ENCODE measurements around the gene IL1B. TPM values are rescaled to one million over a fixed set of nuclear protein-coding genes. Genes with fewer than 3 reads are reported as not detected.

The IL1B gene
- total and polyA plus RNA-seq, 4 experiments from 2014 or later, result 0.81 to 1.3 TPM; not detected in 2

GRCh38 chr2:112794131-112794733 is 42.3 kb downstream of the IL1B start:
- H3K4me1 Mint-ChIP-seq, result peaks cover 0 to 4% (median 4%) of the 10 kb centered on the region in 4 donors
- Histone ChIP-seq H3K4me1 (ENCODE audit: insufficient read depth, low read length) (no peaks in the 10 kb centered on the region), H3K36me3 (ENCODE audit: insufficient read depth, low read length) (no peaks in the 10 kb centered on the region), H3K27me3 (ENCODE audit: insufficient read depth, low read length) (no peaks in the 10 kb centered on the region), H3K27ac (ENCODE audit: low read depth, low read length) (no peak overlapping the region), H3K9me3 (ENCODE audit: control insufficient read depth in 1 of 2, low read length in 2 of 2) (no peaks in the 10 kb centered on the region), H3K4me3 (ENCODE audit: low read length in 2 of 2) (no peak overlapping the region)
- no peak overlapping the region for H3K27ac Mint-ChIP-seq
- ChIA-PET POLR2A (ENCODE audit: partially characterized antibody) (no interaction called here), CTCF (ENCODE audit: partially characterized antibody) (no interaction called here)
- peaks cover 0 to 1% of the 10 kb centered on the region in 2 donors for H3K27me3 Mint-ChIP-seq
- no peaks in the 10 kb centered on the region for H3K36me3 Mint-ChIP-seq
- intact Hi-C loops (cut with micrococcal nuclease), result no loop called here
- DNase-seq, result peak in 1 of 5 donors; percentile 45
- H3K9me3 Mint-ChIP-seq, result peaks cover 0 to 4% (median 0%) of the 10 kb centered on the region in 8 donors
- no peak overlapping the region for H3K4me3 Mint-ChIP-seq

GRCh38 chr2:112793449-112793978 is 43.1 kb downstream of the IL1B start:
- intact Hi-C loops (cut with micrococcal nuclease), result no loop called here
- peaks cover 1% of the 10 kb centered on the region in 2 donors for H3K27me3 Mint-ChIP-seq
- Histone ChIP-seq H3K27me3 (ENCODE audit: insufficient read depth, low read length) (no peaks in the 10 kb centered on the region), H3K4me3 (ENCODE audit: low read length in 2 of 2) (no peak overlapping the region), H3K36me3 (ENCODE audit: insufficient read depth, low read length) (no peaks in the 10 kb centered on the region), H3K9me3 (ENCODE audit: control insufficient read depth in 1 of 2, low read length in 2 of 2) (no peaks in the 10 kb centered on the region), H3K27ac (ENCODE audit: low read depth, low read length) (no peak overlapping the region), H3K4me1 (ENCODE audit: insufficient read depth, low read length) (no peaks in the 10 kb centered on the region)
- ChIA-PET POLR2A (ENCODE audit: partially characterized antibody) (no interaction called here), CTCF (ENCODE audit: partially characterized antibody) (no interaction called here)
- H3K36me3 Mint-ChIP-seq, result no peaks in the 10 kb centered on the region
- peaks cover 0 to 4% (median 4%) of the 10 kb centered on the region in 4 donors for H3K4me1 Mint-ChIP-seq
- H3K4me3 Mint-ChIP-seq, result no peak overlapping the region
- no peak for DNase-seq
- H3K9me3 Mint-ChIP-seq, result peaks cover 0 to 4% (median 0%) of the 10 kb centered on the region in 8 donors
- H3K27ac Mint-ChIP-seq, result no peak overlapping the region

GRCh38 chr2:112792419-112792818 is 44.2 kb downstream of the IL1B start:
- Mint-ChIP-seq H3K4me1 (peaks cover 0 to 4% (median 4%) of the 10 kb centered on the region in 4 donors), H3K27ac (no peak overlapping the region), H3K9me3 (peaks cover 0 to 4% (median 0%) of the 10 kb centered on the region in 8 donors), H3K27me3 (peaks cover 1 to 2% of the 10 kb centered on the region in 2 donors), H3K36me3 (no peaks in the 10 kb centered on the region), H3K4me3 (no peak overlapping the region)
- ChIA-PET POLR2A (ENCODE audit: partially characterized antibody) (no interaction called here), CTCF (ENCODE audit: partially characterized antibody) (no interaction called here)
- no peak overlapping the region for H3K27ac ChIP-seq (ENCODE audit: low read depth, low read length)
- DNase-seq, result no peak
- no peaks in the 10 kb centered on the region for H3K27me3 ChIP-seq (ENCODE audit: insufficient read depth, low read length)
- no peak overlapping the region for H3K4me3 ChIP-seq (ENCODE audit: low read length in 2 of 2)
- intact Hi-C loops (cut with micrococcal nuclease), result no loop called here
- no peaks in the 10 kb centered on the region for H3K36me3 ChIP-seq (ENCODE audit: insufficient read depth, low read length)
- H3K9me3 ChIP-seq (ENCODE audit: control insufficient read depth in 1 of 2, low read length in 2 of 2), result no peaks in the 10 kb centered on the region
- H3K4me1 ChIP-seq (ENCODE audit: insufficient read depth, low read length), result no peaks in the 10 kb centered on the region

- Mint-ChIP-seq H3K36me3 (no peaks in the 10 kb centered on the region), H3K4me1 (peaks cover 0 to 4% (median 4%) of the 10 kb centered on the region in 4 donors), H3K9me3 (peaks cover 0 to 4% (median 0%) of the 10 kb centered on the region in 8 donors), H3K4me3 (no peak overlapping the region), H3K27me3 (peaks cover under 1 to 2% of the 10 kb centered on the region in 2 donors), H3K27ac (no peak overlapping the region)
- no peak overlapping the region for H3K27ac ChIP-seq (ENCODE audit: low read depth, low read length)
- CTCF ChIA-PET (ENCODE audit: partially characterized antibody), result interaction anchor here (0.7 kb wide), 1 partner anchor 624 kb away, joined by 3 read pairs; no protein-coding TSS in a partner anchor
- H3K27me3 ChIP-seq (ENCODE audit: insufficient read depth, low read length), result no peaks in the 10 kb centered on the region
- intact Hi-C loops (cut with micrococcal nuclease), result no loop called here
- H3K4me1 ChIP-seq (ENCODE audit: insufficient read depth, low read length), result no peaks in the 10 kb centered on the region
- H3K36me3 ChIP-seq (ENCODE audit: insufficient read depth, low read length), result no peaks in the 10 kb centered on the region
- POLR2A ChIA-PET (ENCODE audit: partially characterized antibody), result interaction anchor here (0.5 kb wide), 1 partner anchor 21 kb away, joined by 3 read pairs; no protein-coding TSS in a partner anchor
- H3K9me3 ChIP-seq (ENCODE audit: control insufficient read depth in 1 of 2, low read length in 2 of 2), result no peaks in the 10 kb centered on the region
- no peak for DNase-seq
- H3K4me3 ChIP-seq (ENCODE audit: low read length in 2 of 2), result no peak overlapping the region
These were observed 44.8 kb downstream of the IL1B start for GRCh38 chr2:112791693-112792230.

- no peak for DNase-seq
- H3K27me3 Mint-ChIP-seq, result peaks cover 0 to 2% of the 10 kb centered on the region in 2 donors
- Histone ChIP-seq H3K4me3 (ENCODE audit: low read length in 2 of 2) (no peak overlapping the region), H3K27me3 (ENCODE audit: insufficient read depth, low read length) (no peaks in the 10 kb centered on the region), H3K27ac (ENCODE audit: low read depth, low read length) (no peak overlapping the region), H3K36me3 (ENCODE audit: insufficient read depth, low read length) (no peaks in the 10 kb centered on the region), H3K9me3 (ENCODE audit: control insufficient read depth in 1 of 2, low read length in 2 of 2) (no peaks in the 10 kb centered on the region), H3K4me1 (ENCODE audit: insufficient read depth, low read length) (no peaks in the 10 kb centered on the region)
- H3K4me1 Mint-ChIP-seq, result peaks cover 0 to 4% (median 4%) of the 10 kb centered on the region in 4 donors
- H3K27ac Mint-ChIP-seq, result no peak overlapping the region
- intact Hi-C loops (cut with micrococcal nuclease), result no loop called here
- H3K9me3 Mint-ChIP-seq, result peaks cover 0 to 4% (median 0%) of the 10 kb centered on the region in 8 donors
- CTCF ChIA-PET (ENCODE audit: partially characterized antibody), result interaction anchor here (0.7 kb wide), 1 partner anchor 623 kb away, joined by 3 read pairs; no protein-coding TSS in a partner anchor
- no peaks in the 10 kb centered on the region for H3K36me3 Mint-ChIP-seq
- H3K4me3 Mint-ChIP-seq, result no peak overlapping the region
- POLR2A ChIA-PET (ENCODE audit: partially characterized antibody), result no interaction called here
These were observed 45.6 kb downstream of the IL1B start for GRCh38 chr2:112791019-112791418.

- H3K4me1 Mint-ChIP-seq, result peaks cover 0 to 4% (median 4%) of the 10 kb centered on the region in 4 donors
- no peak for DNase-seq
- peaks cover 2 to 3% of the 10 kb centered on the region in 2 donors for H3K27me3 Mint-ChIP-seq
- no peaks in the 10 kb centered on the region for H3K9me3 ChIP-seq (ENCODE audit: control insufficient read depth in 1 of 2, low read length in 2 of 2)
- no peaks in the 10 kb centered on the region for H3K4me1 ChIP-seq (ENCODE audit: insufficient read depth, low read length)
- CTCF ChIA-PET (ENCODE audit: partially characterized antibody), result no interaction called here
- no peak overlapping the region for H3K4me3 Mint-ChIP-seq
- intact Hi-C loops (cut with micrococcal nuclease), result no loop called here
- H3K36me3 ChIP-seq (ENCODE audit: insufficient read depth, low read length), result no peaks in the 10 kb centered on the region
- no peak overlapping the region for H3K27ac ChIP-seq (ENCODE audit: low read depth, low read length)
- H3K27me3 ChIP-seq (ENCODE audit: insufficient read depth, low read length), result no peaks in the 10 kb centered on the region
- H3K27ac Mint-ChIP-seq, result no peak overlapping the region
- H3K36me3 Mint-ChIP-seq, result no peaks in the 10 kb centered on the region
- POLR2A ChIA-PET (ENCODE audit: partially characterized antibody), result no interaction called here
- H3K9me3 Mint-ChIP-seq, result peaks cover 0 to 4% (median 0%) of the 10 kb centered on the region in 8 donors
- H3K4me3 ChIP-seq (ENCODE audit: low read length in 2 of 2), result no peak overlapping the region
These were observed 46.3 kb downstream of the IL1B start for GRCh38 chr2:112790305-112790704.

- ChIA-PET CTCF (ENCODE audit: partially characterized antibody) (interaction anchor here (1.2 kb wide), 2 partner anchors 40 to 96 kb away, joined by 3 to 4 read pairs; no protein-coding TSS in a partner anchor), POLR2A (ENCODE audit: partially characterized antibody) (no interaction called here)
- H3K9me3 Mint-ChIP-seq, result peaks cover 0 to 4% (median 0%) of the 10 kb centered on the region in 8 donors
- Histone ChIP-seq H3K27me3 (ENCODE audit: insufficient read depth, low read length) (no peaks in the 10 kb centered on the region), H3K27ac (ENCODE audit: low read depth, low read length) (no peak overlapping the region), H3K4me3 (ENCODE audit: low read length in 2 of 2) (no peak overlapping the region), H3K36me3 (ENCODE audit: insufficient read depth, low read length) (no peaks in the 10 kb centered on the region), H3K9me3 (ENCODE audit: control insufficient read depth in 1 of 2, low read length in 2 of 2) (no peaks in the 10 kb centered on the region), H3K4me1 (ENCODE audit: insufficient read depth, low read length) (no peaks in the 10 kb centered on the region)
- intact Hi-C loops (cut with micrococcal nuclease), result no loop called here
- peaks cover 3 to 8% of the 10 kb centered on the region in 2 donors for H3K27me3 Mint-ChIP-seq
- DNase-seq, result no peak
- peaks cover 0 to 5% (median 2%) of the 10 kb centered on the region in 4 donors for H3K4me1 Mint-ChIP-seq
- H3K4me3 Mint-ChIP-seq, result no peak overlapping the region
- no peak overlapping the region for H3K27ac Mint-ChIP-seq
- H3K36me3 Mint-ChIP-seq, result no peaks in the 10 kb centered on the region
These were observed 47.4 kb downstream of the IL1B start for GRCh38 chr2:112789186-112789585.
